Transverse colon (tissue), 4 donors: Measurements from ENCODE around the gene NRCAM. TPM values are rescaled to one million over a fixed set of nuclear protein-coding genes. Genes with fewer than 3 reads are reported as not detected.

Experiments
- DNase-seq: peaks from one replicate; pipeline ENCODE4 v3.0.0-alpha.2; 2019
- H3K27ac ChIP-seq, 4 donors: fragments of 200-600 bp; sonication (generic); 2 replicates each; pipeline ENCODE4 v1.5.1; 2016 to 2018; ENCODE audit warnings: inconsistent platforms in 4 of 4
- H3K27me3 ChIP-seq: fragments of 200-600 bp; sonication (generic); 2 replicates; pipeline ENCODE4 v1.5.1; 2017; ENCODE audit warnings: inconsistent platforms
- H3K36me3 ChIP-seq, 4 donors: fragments of 200-600 bp; sonication (generic); 2 replicates each; pipeline ENCODE4 v1.5.1; 2017 to 2019; ENCODE audit warnings: inconsistent platforms in 4 of 4
- H3K4me1 ChIP-seq, 4 donors: fragments of 200-600 bp; sonication (generic); 2 replicates each; pipeline ENCODE4 v1.5.1; 2017 to 2020; ENCODE audit warnings: inconsistent platforms in 4 of 4
- H3K4me3 ChIP-seq, 4 donors: fragments of 200-600 bp; sonication (generic); 1 replicate in 1 of 4; 2 replicates in 3 of 4; pipeline versions ENCODE4 v1.5.1 to v1.6.1; 2017 to 2019; ENCODE audit warnings: inconsistent platforms in 4 of 4
- H3K9me3 ChIP-seq, 2 donors: fragments of 200-600 bp; sonication (generic); 2 replicates each; pipeline ENCODE4 v1.5.1; 2017 to 2019; ENCODE audit warnings: inconsistent platforms in 2 of 2
- CTCF ChIP-seq, 5 experiments: fragments of 200-600 bp in 3 of 5; fragments of 450-650 bp in 2 of 5; sonication (generic) in 3 of 5; IDR thresholded peaks; 1 replicate in 2 of 5; 2 replicates in 3 of 5; pipeline ENCODE4 v1.5.1; 2016 to 2017; ENCODE audit warnings: antibody characterized with exemption in 5 of 5, inconsistent platforms in 3 of 5, mild to moderate bottlenecking in 2 of 5, moderate library complexity in 1 of 5
- EP300 ChIP-seq: sonication (generic); formaldehyde crosslinking; IDR thresholded peaks from one replicate; pipeline ENCODE4 v1.6.1; 2017; ENCODE audit warnings: antibody characterized with exemption, low read depth
- POLR2A ChIP-seq: fragments of 450-650 bp; IDR thresholded peaks from one replicate; pipeline ENCODE4 v1.6.1; 2016; ENCODE audit warnings: antibody characterized with exemption, mild to moderate bottlenecking, moderate library complexity
- POLR2AphosphoS5 ChIP-seq, 3 donors: sonication (generic); formaldehyde crosslinking; IDR thresholded peaks; one replicate each; pipeline ENCODE4 v1.6.1; 2016; ENCODE audit warnings: antibody characterized with exemption in 3 of 3
- WGBS, 2 donors: methylation state at CpG; one replicate each; pipeline ENCODE4 v1.1.5; 2018; ENCODE audit warnings: low coverage in 1 of 2; 5-methylcytosine and 5-hydroxymethylcytosine counted together
- in situ Hi-C, 4 donors: fragments of 200-750 bp; cut with MboI; loops; one replicate each; pipeline versions ENCODE4 v1.15.0 to v1.15.1; 2017; ENCODE audit warnings: low sequenced_read_pairs in 3 of 4, low pct_ligation_motif_present in 1 of 4, low pct_unique_long_range_greater_than_20kb in 1 of 4
- intact Hi-C: fragments of 100-400 bp; cut with DNase I; formaldehyde crosslinking; loops from one replicate; pipeline ENCODE4 v1.15.1; 2023; ENCODE audit warnings: low total_unique reads
- total RNA-seq, 4 donors: library from RNA; depleted of rRNA; stranded (reverse); fragments of >200 nt; gene quantifications; one replicate each; pipeline ENCODE4 v1.1.0, GENCODE V29; 2016

Gene NRCAM
- total RNA-seq, 4 donors from 2014 or later, result 0.60 to 2.5 (median 1.8) TPM

- Histone ChIP-seq H3K36me3 (no peaks in the 10 kb centered on the region), H3K4me3 (no peak overlapping the region), H3K27ac (no peak overlapping the region), H3K9me3 (no peaks in the 10 kb centered on the region), H3K4me1 (no peaks in the 10 kb centered on the region), H3K27me3 (no peaks in the 10 kb centered on the region)
- intact Hi-C loops, result no loop called here
- no peak for DNase-seq
- in situ Hi-C loops, result no loop called here
- TF ChIP-seq POLR2AphosphoS5 (IDR thresholded peaks at IDR 0.05), result no peak
- no peak for TF ChIP-seq CTCF (IDR thresholded peaks at IDR 0.05)
- TF ChIP-seq EP300, result no peak
- TF ChIP-seq POLR2A, result no peak
These were observed 88.9 kb downstream of the NRCAM start for GRCh38 chr7:108367314-108367713.

- in situ Hi-C loops (no loop called here), intact Hi-C loops (no loop called here)
- no peak for TF ChIP-seq POLR2AphosphoS5 (IDR thresholded peaks at IDR 0.05)
- no peak for TF ChIP-seq EP300
- no peak for TF ChIP-seq CTCF (IDR thresholded peaks at IDR 0.05)
- TF ChIP-seq POLR2A, result no peak
- Histone ChIP-seq H3K9me3 (no peaks in the 10 kb centered on the region), H3K4me1 (no peaks in the 10 kb centered on the region), H3K27ac (no peak overlapping the region), H3K27me3 (no peaks in the 10 kb centered on the region), H3K4me3 (no peak overlapping the region), H3K36me3 (no peaks in the 10 kb centered on the region)
- DNase-seq, result no peak
These were observed 92.6 kb downstream of the NRCAM start for GRCh38 chr7:108363659-108364058.

GRCh38 chr7:108360058-108360800 lies 96.0 kb downstream of the NRCAM start:
- H3K27ac ChIP-seq, result no peak overlapping the region
- no peaks in the 10 kb centered on the region for H3K4me1 ChIP-seq
- H3K27me3 ChIP-seq, result no peaks in the 10 kb centered on the region
- TF ChIP-seq CTCF (IDR thresholded peaks at IDR 0.05), result no peak
- TF ChIP-seq POLR2A, result no peak
- no peak for TF ChIP-seq POLR2AphosphoS5 (IDR thresholded peaks at IDR 0.05)
- no peak for TF ChIP-seq EP300
- no peaks in the 10 kb centered on the region for H3K36me3 ChIP-seq
- intact Hi-C loops, result no loop called here
- H3K9me3 ChIP-seq, result no peaks in the 10 kb centered on the region
- DNase-seq, result no peak
- in situ Hi-C loops, result no loop called here
- no peak overlapping the region for H3K4me3 ChIP-seq
- WGBS, 2 donors, result 58 to 75% methylated on average over 2 of the region's 2 CpGs

GRCh38 chr7:108358553-108358952 lies 97.7 kb downstream of the NRCAM start:
- H3K27ac ChIP-seq, result no peak overlapping the region
- H3K27me3 ChIP-seq, result no peaks in the 10 kb centered on the region
- H3K9me3 ChIP-seq, result no peaks in the 10 kb centered on the region
- 13 to 20% methylated on average over 1 to 4 of the region's 4 CpGs for WGBS, 2 donors
- no peak for DNase-seq
- no peak overlapping the region for H3K4me3 ChIP-seq
- in situ Hi-C loops, result no loop called here
- no peaks in the 10 kb centered on the region for H3K4me1 ChIP-seq
- no peak for TF ChIP-seq POLR2AphosphoS5 (IDR thresholded peaks at IDR 0.05)
- no peak for TF ChIP-seq CTCF (IDR thresholded peaks at IDR 0.05)
- TF ChIP-seq EP300, result no peak
- TF ChIP-seq POLR2A, result no peak
- intact Hi-C loops, result no loop called here
- H3K36me3 ChIP-seq, result no peaks in the 10 kb centered on the region
